Neural progenitor cell (in vitro differentiated cells): ENCODE results near the gene CACNG7. TPM values are rescaled to one million over a fixed set of nuclear protein-coding genes. Genes with fewer than 3 reads are reported as not detected.

Experiments
- DNase-seq: peaks from one replicate; pipeline ENCODE4 v3.0.0-alpha.2; 2016; ENCODE audit warnings: low spot score
- H2AFZ ChIP-seq: fragments of 200-600 bp; sonication (generic); replicated peaks from 2 replicates; pipeline ENCODE4 v1.6.1; 2016; ENCODE audit warnings: antibody characterized with exemption
- H3F3A ChIP-seq: fragments of 200-600 bp; sonication (generic); 2 replicates; pipeline ENCODE4 v1.6.1; 2016; ENCODE audit warnings: antibody characterized with exemption, low read depth
- H3K27ac ChIP-seq: fragments of 200-600 bp; sonication (generic); 2 replicates; pipeline ENCODE4 v1.5.1; 2016; ENCODE audit warnings: mild to moderate bottlenecking
- H3K27me3 ChIP-seq: fragments of 200-600 bp; sonication (generic); 2 replicates; pipeline ENCODE4 v1.6.1; 2016; ENCODE audit warnings: mild to moderate bottlenecking, moderate library complexity
- H3K36me3 ChIP-seq: fragments of 200-600 bp; sonication (generic); 2 replicates; pipeline ENCODE4 v1.5.1; 2016
- H3K4me1 ChIP-seq: fragments of 200-600 bp; sonication (generic); 2 replicates; pipeline ENCODE4 v1.6.1; 2016; ENCODE audit warnings: mixed run types
- H3K4me2 ChIP-seq: fragments of 200-600 bp; sonication (generic); 2 replicates; pipeline ENCODE4 v1.6.1; 2016
- H3K4me3 ChIP-seq: fragments of 200-600 bp; sonication (generic); 2 replicates; pipeline ENCODE4 v1.5.1; 2016
- H3K79me2 ChIP-seq: fragments of 200-600 bp; sonication (generic); 2 replicates; pipeline ENCODE4 v1.6.1; 2016; ENCODE audit warnings: low read depth
- H3K9ac ChIP-seq: fragments of 200-600 bp; sonication (generic); 2 replicates; pipeline ENCODE4 v1.6.1; 2016
- H3K9me3 ChIP-seq: fragments of 200-600 bp; sonication (generic); 2 replicates; pipeline ENCODE4 v1.5.1; 2016; ENCODE audit warnings: low read depth
- H4K20me1 ChIP-seq: fragments of 200-600 bp; sonication (generic); 2 replicates; pipeline ENCODE4 v1.6.1; 2016; ENCODE audit warnings: low read depth
- H3K27ac Mint-ChIP-seq: 3 replicates; pipeline ENCODE4 v1.8.0; 2021; ENCODE audit warnings: mixed read lengths
- H3K27me3 Mint-ChIP-seq: 2 replicates; pipeline ENCODE4 v1.8.0; 2022; ENCODE audit warnings: low read depth, mild to moderate bottlenecking, inconsistent platforms, moderate library complexity, mixed read lengths; ENCODE audit not compliant: insufficient read depth
- H3K36me3 Mint-ChIP-seq: 3 replicates; pipeline ENCODE4 v1.8.0; 2021; ENCODE audit warnings: mixed read lengths
- H3K4me1 Mint-ChIP-seq: 3 replicates; pipeline ENCODE4 v1.8.0; 2021; ENCODE audit warnings: mixed read lengths
- H3K4me3 Mint-ChIP-seq: 3 replicates; pipeline ENCODE4 v1.8.0; 2021; ENCODE audit warnings: mild to moderate bottlenecking, moderate library complexity, mixed read lengths
- H3K9me3 Mint-ChIP-seq: 3 replicates; pipeline ENCODE4 v1.8.0; 2020; ENCODE audit warnings: mixed read lengths
- EZH2 ChIP-seq: fragments of 200-600 bp; sonication (generic); IDR thresholded peaks from 2 replicates; pipeline ENCODE4 v1.6.1; 2017; ENCODE audit warnings: antibody characterized with exemption, mild to moderate bottlenecking, moderate library complexity
- EZH2phosphoT487 ChIP-seq: fragments of 200-600 bp; sonication (generic); IDR thresholded peaks from 2 replicates; pipeline ENCODE4 v1.6.1; 2017; ENCODE audit warnings: antibody characterized with exemption
- total RNA-seq: library from RNA; depleted of rRNA; stranded (reverse); fragments of >200 nt; gene quantifications from 2 replicates; pipeline ENCODE4 v1.2.3, GENCODE V29; 2015; ENCODE audit warnings: low replicate concordance
- TF ChIP-seq, protein P1 (sequence below): fragments of 200-600 bp; sonication (generic); IDR thresholded peaks from 2 replicates; pipeline ENCODE4 v1.5.1; 2017; ENCODE audit warnings: antibody characterized with exemption, mild to moderate bottlenecking

The CACNG7 gene
- total RNA-seq, 1 donor from 2014 or later: 6.7 TPM

GRCh38 chr19:53983457-53984289 is 74.6 kb downstream of the CACNG7 start:
- Histone ChIP-seq H3K27me3 (peaks cover 90% of the 10 kb centered on the region), H3K79me2 (no peaks in the 10 kb centered on the region), H3K9me3 (no peaks in the 10 kb centered on the region), H3K4me1 (peaks cover 5% of the 10 kb centered on the region), H3K4me3 (no peak overlapping the region), H3K36me3 (no peaks in the 10 kb centered on the region), H4K20me1 (peaks cover 15% of the 10 kb centered on the region), H3K4me2 (no peak overlapping the region), H2AFZ (no peak overlapping the region), H3K9ac (no peak overlapping the region), H3F3A (peaks cover 32% of the 10 kb centered on the region), H3K27ac (no peak overlapping the region)
- peaks cover 12% of the 10 kb centered on the region for H3K4me1 Mint-ChIP-seq
- H3K27me3 Mint-ChIP-seq: peaks cover 21% of the 10 kb centered on the region
- no peak for TF ChIP-seq EZH2
- peak; percentile 1 for TF ChIP-seq EZH2phosphoT487
- no peak overlapping the region for H3K27ac Mint-ChIP-seq
- peaks cover 5% of the 10 kb centered on the region for H3K36me3 Mint-ChIP-seq
- no peak for DNase-seq
- H3K4me3 Mint-ChIP-seq: no peak overlapping the region
- H3K9me3 Mint-ChIP-seq: peaks cover 4% of the 10 kb centered on the region

DNA sequence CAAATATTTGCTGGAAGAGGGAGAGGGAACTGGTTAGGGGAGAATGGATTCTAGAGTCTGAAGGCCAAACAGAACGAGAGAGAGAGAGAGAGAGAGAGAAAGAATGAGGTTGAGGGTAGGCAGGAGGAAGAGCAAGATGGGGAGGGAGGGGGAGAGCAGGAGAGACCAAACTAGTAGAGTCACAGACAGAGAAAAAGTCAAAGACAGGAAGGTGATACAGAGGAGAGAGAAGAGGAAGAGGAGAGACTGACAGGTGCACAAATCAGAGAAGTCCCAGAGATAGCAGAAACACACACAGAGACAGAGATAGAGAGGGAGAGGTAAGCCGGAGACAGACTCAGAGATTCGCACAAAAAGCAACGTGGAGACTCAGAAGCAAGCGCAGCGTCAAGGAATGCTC is 76.8 kb downstream of the CACNG7 start:
- no peak overlapping the region for H3K27ac Mint-ChIP-seq
- no peak for DNase-seq

GRCh38 chr19:53988981-53989380 is 79.9 kb downstream of the CACNG7 start:
- Histone ChIP-seq H3K4me3 (no peak overlapping the region), H3K36me3 (no peaks in the 10 kb centered on the region), H2AFZ (no peak overlapping the region), H3K27ac (no peak overlapping the region), H3K9ac (no peak overlapping the region), H3F3A (no peaks in the 10 kb centered on the region), H4K20me1 (no peaks in the 10 kb centered on the region), H3K27me3 (peaks cover 77% of the 10 kb centered on the region), H3K4me2 (no peak overlapping the region), H3K4me1 (peaks cover 4% of the 10 kb centered on the region), H3K9me3 (no peaks in the 10 kb centered on the region), H3K79me2 (no peaks in the 10 kb centered on the region)
- peak overlapping the region; percentile 0 for H3K27ac Mint-ChIP-seq
- no peak overlapping the region for H3K4me3 Mint-ChIP-seq
- peaks cover 21% of the 10 kb centered on the region for H3K4me1 Mint-ChIP-seq
- peaks cover 17% of the 10 kb centered on the region for H3K27me3 Mint-ChIP-seq
- DNase-seq: no peak
- H3K9me3 Mint-ChIP-seq: no peaks in the 10 kb centered on the region
- H3K36me3 Mint-ChIP-seq: no peaks in the 10 kb centered on the region
- TF ChIP-seq, protein P1, sequence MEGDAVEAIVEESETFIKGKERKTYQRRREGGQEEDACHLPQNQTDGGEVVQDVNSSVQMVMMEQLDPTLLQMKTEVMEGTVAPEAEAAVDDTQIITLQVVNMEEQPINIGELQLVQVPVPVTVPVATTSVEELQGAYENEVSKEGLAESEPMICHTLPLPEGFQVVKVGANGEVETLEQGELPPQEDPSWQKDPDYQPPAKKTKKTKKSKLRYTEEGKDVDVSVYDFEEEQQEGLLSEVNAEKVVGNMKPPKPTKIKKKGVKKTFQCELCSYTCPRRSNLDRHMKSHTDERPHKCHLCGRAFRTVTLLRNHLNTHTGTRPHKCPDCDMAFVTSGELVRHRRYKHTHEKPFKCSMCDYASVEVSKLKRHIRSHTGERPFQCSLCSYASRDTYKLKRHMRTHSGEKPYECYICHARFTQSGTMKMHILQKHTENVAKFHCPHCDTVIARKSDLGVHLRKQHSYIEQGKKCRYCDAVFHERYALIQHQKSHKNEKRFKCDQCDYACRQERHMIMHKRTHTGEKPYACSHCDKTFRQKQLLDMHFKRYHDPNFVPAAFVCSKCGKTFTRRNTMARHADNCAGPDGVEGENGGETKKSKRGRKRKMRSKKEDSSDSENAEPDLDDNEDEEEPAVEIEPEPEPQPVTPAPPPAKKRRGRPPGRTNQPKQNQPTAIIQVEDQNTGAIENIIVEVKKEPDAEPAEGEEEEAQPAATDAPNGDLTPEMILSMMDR: no peak

More for the DNA sequence above, 76.8 kb downstream of the CACNG7 start:
- Histone ChIP-seq H3K4me1 (no peaks in the 10 kb centered on the region), H3K9ac (no peak overlapping the region), H3F3A (peaks cover 12% of the 10 kb centered on the region), H3K79me2 (no peaks in the 10 kb centered on the region), H3K4me2 (no peak overlapping the region), H3K36me3 (no peaks in the 10 kb centered on the region), H2AFZ (no peak overlapping the region), H3K27me3 (peaks cover 78% of the 10 kb centered on the region), H3K9me3 (no peaks in the 10 kb centered on the region), H4K20me1 (peaks cover 15% of the 10 kb centered on the region), H3K4me3 (no peak overlapping the region), H3K27ac (no peak overlapping the region)
- TF ChIP-seq EZH2 (no peak), EZH2phosphoT487 (no peak)
- TF ChIP-seq, protein P1: no peak
- Mint-ChIP-seq H3K27me3 (peaks cover 22% of the 10 kb centered on the region), H3K9me3 (peaks cover 2% of the 10 kb centered on the region), H3K4me1 (peaks cover 11% of the 10 kb centered on the region), H3K36me3 (peaks cover 5% of the 10 kb centered on the region), H3K4me3 (no peak overlapping the region)
